Measurements from ENCODE around the gene DAAM1.

Gene DAAM1

DNA sequence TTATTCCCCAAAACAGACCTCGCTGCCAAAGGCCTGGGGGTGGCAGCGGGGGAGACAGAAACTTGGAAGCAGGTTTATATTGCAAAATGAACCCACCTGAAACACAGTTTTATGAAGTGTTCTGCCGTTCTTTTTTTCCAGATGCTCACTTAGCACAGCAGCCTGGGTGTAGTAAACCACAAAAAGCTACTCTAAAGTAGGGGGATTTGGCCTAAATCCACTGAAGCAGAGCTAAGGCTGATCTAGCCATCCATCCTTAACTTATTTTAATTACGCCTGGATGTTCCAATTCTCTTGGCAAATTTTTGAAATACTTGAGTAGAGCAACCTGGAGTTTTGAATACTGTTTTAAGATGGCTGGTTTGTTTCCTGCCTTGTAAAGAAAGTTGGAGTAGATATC, 155.5 kb downstream of the DAAM1 start:
- DNase-seq = no peak

DNA sequence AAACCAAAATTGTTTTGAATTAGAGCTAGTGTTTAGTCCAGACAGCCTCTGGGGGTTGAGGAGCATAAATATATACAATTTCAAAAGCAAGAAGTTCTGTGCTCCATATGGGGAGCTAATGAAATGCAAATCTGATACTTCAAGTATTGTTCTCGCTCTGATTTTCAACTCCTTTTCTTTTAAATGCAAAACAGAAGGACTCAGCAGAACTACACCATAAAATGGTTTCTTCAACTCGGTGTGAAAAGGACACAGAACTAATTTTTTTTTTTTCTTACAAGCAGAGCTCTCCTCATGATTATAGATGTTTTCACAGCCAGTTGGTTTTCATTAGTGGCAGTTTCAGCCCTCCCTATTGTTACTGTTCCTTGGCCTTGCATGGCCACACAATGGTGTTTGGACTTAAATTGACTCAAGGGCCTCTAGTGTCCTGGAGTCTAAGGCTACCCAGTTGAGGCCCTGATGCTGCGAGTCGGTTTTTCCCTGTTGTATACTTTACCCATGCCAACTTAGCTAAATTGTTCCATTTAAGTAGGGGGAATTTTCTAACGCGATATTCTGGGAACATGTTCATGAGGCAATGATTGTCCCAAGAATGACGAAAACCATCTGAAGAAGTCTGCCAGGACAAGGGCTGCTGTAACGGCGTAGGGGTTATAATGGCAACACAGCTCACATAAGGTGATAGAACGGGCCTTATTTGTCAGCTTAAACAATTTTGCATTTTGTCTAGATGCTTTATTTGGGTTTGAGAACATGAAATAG, 156.4 kb downstream of the DAAM1 start:
- DNase-seq = no peak

DNA sequence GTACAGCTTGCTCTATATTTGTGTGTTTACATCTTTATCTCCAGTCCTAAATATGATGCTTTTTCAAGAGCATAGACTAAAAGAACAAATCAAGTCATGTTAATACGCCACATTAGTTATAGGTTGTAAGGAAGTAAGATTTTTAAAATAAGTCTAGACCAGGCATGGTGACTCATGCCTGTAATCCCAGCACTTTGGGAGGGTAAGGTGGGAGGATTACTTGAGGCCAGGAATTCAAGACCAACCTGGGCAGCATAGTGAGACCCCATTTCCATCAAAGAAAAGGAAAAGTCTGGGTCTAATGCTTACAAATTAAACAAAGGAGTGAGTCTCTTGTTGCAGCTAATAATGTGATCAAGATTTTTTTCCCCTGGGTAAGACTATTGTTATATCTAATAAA, 157.9 kb downstream of the DAAM1 start:
- DNase-seq = no peak

DNA sequence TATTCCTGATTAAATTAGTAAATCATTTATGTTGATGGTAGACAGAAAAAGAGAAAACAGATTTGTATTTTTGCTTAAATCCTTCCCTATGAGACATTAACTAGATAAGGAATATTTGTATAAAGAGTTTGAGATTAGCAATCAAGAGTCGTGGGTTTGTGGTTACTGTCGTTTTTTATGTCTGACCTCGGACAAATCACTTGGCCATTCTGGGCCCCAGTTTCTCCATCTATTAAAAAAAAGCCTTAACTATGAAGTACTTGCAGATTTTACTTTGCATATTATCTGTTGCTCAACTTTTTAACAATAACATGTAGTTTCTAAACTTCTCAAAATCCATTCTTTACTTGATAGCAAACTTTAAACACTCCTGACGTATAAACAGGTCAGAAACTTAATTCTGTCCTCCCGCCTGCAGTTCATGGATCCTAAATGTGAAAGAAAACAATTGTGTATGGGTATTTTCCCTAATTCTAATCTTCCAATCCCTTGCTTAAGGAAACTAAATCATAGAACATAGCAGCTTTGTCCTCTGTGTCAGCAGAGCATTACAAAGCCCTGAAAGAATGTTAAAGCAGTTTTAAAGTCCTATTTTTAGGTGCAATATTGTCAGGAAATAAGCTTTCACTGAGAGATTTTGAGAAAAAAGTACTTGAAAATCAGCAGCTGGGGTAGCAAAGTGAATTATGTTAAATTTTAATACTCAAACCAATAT, 158.5 kb downstream of the DAAM1 start:
- no peak for DNase-seq

DNA sequence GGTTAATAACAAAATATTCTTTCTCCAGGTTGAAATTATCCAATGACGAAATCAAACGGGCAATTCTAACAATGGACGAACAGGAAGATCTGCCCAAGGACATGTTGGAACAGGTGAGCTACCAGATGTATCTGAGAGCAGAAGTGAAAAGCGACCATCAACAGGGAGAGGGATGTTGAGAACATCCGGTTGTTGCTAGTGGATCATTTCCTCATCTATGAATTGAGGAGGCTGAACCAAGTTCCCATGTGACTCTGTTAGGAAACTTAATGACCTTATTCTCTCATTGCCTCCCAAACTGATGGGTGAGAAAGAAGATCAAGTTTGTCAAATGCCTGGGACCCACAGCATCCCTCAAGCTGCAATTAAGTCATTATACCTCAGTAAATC, 159.0 kb downstream of the DAAM1 start:
- no peak for DNase-seq

DNA sequence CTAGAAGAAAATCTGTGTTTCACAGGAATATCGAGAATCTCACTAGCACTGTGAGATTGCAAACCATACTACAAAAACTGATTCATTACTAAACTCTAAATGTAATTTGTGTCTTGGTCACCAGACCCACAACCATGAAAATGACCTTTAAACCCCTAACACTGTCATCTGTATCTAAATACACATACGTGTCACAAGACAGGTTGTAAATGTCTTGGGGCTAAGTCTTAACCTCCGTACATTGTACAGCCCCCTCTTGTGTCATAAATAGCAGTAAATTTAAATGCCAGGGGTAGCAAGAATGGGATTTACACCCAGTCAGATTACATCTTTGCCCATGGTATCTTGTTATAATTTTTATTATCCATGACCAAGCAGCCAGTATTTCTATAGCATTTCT, 159.4 kb downstream of the DAAM1 start:
- DNase-seq = no peak

DNA sequence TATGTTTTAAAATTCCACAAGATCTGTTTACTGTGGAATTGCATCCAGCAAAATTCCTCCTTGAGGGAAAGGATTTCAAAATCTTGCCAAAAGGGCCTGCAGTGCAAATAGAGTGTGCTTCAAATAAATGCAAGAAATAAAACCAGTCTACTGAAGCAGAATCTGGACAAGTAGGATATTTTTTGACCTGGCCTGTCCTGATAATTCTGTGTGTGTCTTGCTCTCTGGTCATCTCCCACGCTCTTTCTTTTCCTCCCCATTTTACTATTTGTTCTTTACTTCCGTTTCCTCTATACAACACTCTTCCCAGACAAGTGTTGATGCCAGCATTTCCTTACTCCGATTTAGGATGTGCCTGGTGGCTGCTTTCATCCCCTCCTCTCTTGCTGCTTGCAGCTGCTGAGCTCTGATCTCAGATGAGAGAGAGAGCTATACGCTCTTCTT, 160.8 kb downstream of the DAAM1 start:
- DNase-seq = no peak

DNA sequence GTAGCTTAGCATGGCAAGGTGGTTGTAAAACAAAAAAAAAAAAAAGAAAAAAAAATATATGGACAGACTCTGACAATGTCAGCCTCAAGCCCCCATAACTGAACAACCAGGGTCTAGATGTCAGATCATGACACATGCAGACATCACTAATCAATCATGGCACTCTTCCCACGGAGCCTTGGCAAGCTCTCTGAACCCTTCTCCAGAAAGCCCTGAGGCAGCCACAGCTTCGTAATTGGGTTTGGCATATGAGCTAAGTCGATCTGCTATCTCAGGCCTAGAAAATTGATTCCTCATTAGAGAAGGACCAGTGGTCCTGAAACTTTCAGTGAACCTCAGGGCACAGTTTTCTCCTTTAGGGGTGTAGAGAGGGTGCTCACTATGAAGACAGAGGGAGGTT, 164.5 kb downstream of the DAAM1 start:
- no peak for DNase-seq

DNA sequence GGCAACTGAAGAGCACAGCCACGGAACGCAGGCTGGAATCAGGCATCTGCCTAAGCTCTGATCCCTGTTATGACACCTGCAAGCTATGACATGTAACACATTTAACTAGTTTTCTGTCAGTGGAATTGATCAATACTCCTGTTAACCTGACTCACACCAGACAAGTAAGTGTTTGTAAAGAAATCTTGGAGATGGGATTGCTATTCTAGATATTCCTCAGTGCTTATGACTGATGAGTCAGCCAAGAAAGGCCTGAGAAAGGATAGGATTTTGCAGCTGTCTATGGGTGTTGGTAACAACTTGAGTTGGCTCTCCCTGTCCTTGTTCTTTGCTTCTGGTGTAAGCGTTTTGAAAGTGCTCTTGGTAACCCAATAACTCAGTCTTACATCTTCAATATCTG, 166.2 kb downstream of the DAAM1 start:
- no peak for DNase-seq

DNA sequence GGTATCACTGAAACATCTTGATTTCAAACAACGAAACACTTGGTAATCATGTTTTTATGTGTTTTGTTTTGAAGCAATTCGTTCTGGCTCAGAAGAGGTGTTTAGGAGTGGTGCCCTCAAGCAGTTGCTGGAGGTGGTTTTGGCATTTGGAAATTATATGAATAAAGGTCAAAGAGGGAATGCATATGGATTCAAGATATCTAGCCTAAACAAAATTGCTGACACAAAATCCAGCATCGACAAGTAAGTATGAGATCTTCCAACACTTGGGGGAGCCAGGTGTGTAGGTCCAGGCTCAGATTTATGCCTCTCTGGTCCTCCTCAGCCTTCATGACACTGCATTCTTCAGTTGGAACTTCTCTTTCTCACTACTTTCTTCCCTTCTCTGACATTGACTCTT, 166.6 kb downstream of the DAAM1 start:
- DNase-seq = no peak

DNA sequence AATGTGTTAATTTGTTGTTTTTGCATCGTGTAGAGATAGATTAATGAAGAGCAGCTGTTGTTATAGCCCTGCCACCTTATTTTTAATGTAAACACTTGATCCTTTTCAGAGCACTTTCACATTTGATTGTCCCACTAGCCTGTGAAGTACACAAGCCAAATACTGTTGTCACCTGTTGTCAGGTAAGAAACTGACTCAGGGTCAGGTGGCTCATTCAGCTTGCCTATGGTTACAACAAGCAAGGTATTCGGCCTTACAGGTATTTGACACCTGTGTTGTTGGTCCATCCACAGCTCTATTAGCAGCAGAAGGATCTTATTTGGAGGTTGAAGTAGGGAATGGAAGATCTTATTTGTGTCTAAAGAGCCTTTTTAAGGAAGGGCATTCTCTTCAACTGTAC, 167.8 kb downstream of the DAAM1 start:
- no peak for DNase-seq

DNA sequence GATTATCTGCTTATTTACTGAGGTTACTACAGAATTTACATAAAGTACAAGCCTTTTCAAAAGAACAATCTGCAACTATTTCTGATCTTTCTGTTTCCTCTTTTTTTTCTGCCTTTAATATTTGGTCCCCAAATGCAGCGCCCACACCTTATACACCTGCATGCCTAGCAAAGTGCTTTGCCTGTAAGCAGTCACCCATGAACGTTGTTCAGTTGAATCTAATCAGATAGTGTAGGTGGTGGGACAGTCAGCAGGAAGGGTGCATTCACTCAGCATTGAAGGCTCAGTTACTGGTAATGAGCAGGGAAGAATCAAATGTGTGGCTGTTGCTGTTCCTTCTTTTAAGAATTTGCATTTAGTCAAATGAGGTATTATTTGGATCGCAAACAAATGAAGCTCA, 168.3 kb downstream of the DAAM1 start:
- DNase-seq = no peak

DNA sequence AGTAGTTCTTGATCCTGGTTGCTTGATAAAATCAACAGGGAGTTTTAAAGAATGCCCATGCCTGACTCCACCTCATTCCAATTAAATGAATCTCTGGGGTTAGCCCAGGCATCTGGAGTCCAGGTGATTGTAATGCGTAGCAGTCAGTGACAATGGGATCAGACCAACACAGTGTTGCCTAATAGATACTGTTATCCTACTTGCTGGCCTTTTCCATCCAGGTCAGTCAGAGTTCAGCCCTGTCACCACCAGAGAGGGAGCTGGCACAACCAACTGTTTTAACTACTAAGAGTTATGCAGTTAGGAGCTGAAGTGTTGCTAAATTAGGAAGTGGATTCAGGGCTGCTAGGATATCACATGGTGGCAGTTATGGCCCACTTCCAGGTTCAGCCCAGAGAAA, 169.6 kb downstream of the DAAM1 start:
- peak; percentile 39 for DNase-seq

DNA sequence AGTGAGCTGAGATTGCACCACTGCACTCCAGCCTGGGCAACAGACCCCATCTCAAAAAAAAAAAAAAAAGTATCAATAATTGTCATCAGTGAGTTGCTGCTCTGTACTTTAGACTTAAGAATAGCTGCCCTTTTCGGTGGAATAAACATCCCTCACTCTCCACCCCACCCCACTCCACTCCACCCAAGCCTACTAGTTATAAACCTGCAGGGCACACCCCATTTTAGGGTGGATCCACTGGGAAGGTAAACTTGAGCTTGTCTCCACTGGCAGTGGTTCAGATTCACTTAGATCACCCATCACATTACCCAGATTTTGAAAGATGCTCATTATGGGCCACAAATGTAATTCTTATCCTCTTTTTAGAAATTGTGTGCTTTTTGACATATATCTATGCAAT, 170.3 kb downstream of the DAAM1 start:
- DNase-seq = no peak

DNA sequence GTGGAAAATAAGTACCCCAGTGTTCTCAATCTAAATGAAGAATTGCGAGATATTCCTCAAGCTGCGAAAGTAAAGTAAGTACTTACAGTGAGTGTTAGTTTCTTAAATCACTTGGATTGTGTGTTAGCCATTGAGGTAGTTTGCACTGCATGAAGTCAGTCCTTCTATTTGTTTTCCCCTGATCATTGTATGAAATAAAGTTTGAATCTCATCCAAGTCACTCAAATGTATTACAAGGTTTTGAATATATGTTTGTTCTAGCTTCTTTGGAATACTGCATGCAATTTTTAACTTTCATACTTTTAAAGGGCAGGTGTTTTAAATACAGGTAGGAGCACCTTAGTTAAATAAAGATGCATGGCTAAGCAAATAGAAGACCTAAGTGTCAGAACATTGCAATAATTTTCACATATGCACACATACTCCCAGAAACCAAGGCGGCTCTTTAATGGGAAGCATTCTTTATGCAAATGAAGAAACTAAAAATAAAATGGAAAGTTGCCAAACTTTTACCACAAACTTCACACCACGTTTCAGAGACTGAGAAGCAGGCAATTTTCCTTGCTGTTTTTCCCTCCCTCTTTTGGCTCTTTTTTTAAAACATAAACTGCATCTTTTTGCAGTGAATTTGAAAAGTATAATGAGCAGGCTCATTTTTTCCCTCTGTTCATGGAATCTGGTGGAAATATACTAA, 171.1 kb downstream of the DAAM1 start:
- DNase-seq = peak; percentile 71

DNA sequence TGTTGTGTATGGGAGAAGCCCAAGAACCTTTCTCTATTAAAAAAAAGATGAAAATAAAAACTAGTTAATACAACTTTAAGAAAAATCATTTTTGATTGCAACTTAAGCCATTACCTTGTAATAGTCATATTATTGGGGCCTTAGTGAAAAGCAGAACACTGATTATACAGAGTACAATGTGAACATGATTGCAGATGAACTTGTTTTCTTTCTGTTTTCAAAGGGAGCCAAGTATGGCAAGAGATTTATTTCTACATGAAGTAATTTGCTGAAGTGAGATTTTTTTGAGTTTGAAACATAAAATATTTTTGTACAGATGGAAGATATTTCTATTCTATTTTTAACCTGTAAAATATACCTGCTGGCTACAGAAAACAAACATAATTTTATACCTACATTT, 171.8 kb downstream of the DAAM1 start:
- no peak for DNase-seq

DNA sequence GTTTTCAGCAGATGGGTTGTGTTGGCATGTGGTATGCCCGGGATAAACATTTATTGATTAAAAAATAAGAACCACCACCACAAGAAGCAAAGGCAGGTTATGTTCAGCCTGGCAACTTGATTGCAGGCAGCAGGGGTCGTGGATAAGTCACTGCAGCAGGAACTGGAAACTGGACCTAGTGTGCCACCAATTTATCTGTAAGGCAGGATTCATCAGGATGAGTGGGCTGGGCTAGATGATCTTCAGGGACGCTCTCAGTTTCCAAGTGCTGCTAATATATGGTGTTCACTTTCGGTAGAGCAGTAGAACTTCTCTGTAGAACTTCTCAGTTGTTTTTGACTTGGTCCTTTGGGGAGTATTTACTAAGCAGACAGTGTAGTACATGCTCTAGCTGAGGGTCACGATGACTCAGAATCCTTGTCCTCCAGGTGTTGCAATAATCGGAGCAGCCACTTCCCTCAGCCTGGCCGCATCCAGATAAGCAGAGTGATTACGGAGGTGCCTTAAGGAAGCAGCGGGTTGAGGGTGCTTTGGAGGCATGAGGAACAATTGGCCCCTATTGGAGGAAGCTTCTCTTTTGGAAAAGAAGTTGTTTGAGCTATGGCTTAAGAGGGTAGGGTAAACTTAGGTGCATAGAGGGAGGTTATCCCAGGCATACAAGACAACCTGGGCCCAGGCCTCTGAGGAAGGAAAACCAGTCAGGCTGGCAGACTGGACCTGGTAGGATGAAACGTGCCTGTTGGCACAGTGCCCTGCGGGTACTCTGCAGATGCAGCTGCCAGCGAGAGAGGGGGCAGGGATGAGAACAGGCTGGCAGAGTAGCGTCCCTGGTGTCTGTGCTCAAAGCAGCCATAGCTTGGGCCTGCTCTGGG, 172.7 kb downstream of the DAAM1 start:
- DNase-seq = peak; percentile 80

DNA sequence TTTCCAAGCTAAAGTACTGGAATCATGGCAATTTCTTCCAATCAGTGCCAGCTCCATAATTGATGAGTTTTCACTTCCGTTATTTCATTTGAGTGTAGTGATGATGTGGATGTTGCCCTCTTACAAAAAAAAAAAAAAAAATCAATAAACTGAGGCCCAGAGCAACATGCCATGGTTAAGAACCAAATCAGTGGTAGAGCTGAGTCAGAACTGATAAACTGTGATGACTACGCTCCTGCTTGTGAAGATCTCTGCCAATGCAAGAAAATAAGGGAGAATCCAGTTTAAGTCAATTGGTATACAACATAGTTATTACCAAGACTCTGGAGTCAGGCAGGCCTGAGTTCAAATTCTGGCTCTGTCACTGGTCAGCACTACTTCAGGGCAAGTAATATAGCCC, 174.0 kb downstream of the DAAM1 start:
- no peak for DNase-seq

DNA sequence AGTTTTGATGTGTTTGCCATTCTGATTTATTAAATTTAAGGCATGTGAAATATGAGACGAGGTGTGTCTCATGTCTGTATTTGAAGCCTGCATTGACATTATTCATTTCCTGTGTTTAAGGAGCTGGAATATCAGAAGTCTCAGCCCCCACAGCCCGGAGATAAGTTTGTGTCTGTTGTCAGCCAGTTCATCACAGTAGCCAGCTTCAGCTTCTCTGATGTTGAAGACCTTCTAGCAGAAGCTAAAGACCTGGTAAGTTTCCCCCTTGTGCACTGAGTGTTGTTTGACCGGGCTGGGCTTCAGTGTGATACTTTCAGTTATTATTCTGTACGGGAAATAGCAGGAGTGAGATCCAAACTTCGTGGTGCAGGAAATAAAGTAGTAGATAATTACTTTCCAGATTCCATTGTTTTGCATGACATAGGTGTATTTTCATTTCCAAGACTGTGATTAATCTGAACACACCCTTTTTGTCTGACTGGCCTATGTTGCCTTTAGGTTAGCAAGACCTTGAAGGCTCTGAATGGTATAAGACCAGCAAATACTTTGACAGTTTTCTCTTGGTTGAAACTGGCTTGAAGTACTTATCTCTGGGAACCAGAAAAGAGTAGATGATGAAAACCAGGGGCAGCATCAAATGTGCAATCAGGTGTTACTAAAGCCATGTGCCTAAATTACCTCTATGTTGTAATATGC, 175.2 kb downstream of the DAAM1 start:
- no peak for DNase-seq

DNA sequence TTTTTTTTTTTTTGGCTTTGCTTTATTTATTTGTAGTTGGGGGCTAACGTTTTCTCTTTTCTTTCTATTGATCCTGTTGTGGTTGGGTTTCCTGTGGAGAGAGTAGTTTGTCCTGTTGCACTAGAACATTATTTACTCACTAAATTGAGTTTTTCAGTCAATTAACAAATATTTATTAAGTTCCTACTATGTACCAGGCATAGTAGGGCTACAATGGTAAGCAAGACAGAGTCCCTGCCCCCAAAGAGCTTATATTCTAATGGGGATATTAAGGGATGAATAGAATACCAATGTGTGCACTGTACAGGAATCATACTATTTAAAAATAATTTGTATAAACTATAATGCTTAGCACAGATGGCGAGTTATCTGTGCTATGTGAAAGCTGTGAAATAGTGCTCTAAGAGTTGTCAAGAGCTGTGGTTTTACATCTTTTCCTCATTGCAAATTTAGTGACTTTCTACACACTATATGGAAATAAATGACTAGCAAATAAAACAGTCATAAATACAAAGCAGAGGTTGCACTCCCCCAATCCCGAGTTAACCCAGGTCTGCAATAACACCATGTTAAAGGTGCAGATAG, 181.8 kb downstream of the DAAM1 start:
- no peak for DNase-seq

DNA sequence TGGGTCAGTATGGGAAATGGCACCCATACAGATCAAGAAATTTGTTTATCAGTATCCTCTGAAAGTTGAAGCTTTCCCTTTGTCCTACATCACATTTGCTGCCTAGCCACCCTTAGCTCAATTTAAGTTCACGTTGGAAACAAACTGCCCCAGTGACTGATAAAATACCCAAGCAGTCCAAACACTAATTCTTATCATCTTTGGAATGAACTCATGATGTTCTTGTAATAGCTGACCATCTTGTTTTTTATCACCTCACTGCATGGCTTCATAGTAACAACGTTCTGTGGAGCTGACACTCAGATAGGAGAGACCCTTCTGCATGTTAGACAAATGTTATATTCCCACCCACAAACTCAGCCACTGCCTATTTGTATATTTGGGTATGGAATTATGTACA, 183.3 kb downstream of the DAAM1 start:
- peak; percentile 60 for DNase-seq

DNA sequence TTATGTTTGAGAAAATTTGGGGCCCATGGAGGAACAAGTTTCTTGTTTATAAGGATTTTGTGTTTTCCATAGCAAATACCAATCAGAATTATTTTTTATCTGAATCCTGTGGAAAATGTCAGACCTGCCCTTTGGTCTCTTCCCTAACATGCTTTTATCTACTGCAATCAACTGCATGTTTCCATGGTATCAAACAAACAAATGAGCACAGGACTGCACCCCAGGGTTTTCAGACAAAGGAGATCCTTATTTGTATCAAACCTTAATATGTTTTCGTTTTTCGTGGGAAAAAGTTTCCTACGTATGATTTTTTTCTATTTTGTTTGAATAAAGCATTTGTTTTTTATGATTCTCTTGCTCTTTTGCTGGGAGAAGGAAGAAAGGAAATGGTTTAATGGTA, 185.6 kb downstream of the DAAM1 start:
- no peak for DNase-seq

All from hematopoietic multipotent progenitor cell treated with erythropoietin and hydrocortisone succinate and interleukin-3 and kit ligand, for 4 days (in vitro differentiated cells).